Non-pigmented ciliary epithelial cell (primary cell): ENCODE results near the gene ZFPL1.

Source experiments
- DNase-seq: peaks from one replicate; pipeline ENCODE4 v3.0.0-alpha.2; 2010; ENCODE audit warnings: low read depth

The ZFPL1 gene

GRCh38 chr11:65060913-65061408 lies 23.1 kb upstream of the ZFPL1 start:
- no peak for DNase-seq

GRCh38 chr11:65063532-65063931 lies 20.5 kb upstream of the ZFPL1 start:
- DNase-seq, result no peak

GRCh38 chr11:65064847-65065240 lies 19.2 kb upstream of the ZFPL1 start:
- no peak for DNase-seq

GRCh38 chr11:65065851-65066250 lies 18.2 kb upstream of the ZFPL1 start:
- no peak for DNase-seq

GRCh38 chr11:65066315-65066714 lies 17.7 kb upstream of the ZFPL1 start:
- no peak for DNase-seq

DNA sequence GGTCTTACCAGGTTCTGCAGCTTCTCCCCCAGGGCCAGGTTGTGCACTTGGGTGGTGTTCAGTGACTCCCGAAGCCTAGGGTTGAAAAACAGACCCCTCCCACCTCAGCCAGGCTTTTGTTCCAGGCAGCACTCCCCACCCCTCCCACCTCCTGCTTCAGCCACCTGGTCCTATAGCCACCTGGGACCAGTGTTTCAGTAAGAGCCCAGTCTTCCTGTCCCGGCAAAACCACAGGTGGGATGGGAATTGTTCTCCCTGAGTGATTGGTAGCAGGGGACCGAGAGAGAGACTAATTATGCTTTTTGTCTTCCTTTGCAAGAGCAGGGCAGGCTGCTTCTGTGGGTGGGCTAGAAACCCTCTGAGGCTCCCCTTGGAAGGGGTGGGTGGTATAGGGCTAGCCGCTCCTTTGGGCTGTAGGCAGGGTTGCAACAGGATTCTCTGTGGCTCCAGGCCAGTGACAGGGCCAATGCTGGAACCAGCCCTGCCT lies 17.2 kb upstream of the ZFPL1 start:
- no peak for DNase-seq

DNA sequence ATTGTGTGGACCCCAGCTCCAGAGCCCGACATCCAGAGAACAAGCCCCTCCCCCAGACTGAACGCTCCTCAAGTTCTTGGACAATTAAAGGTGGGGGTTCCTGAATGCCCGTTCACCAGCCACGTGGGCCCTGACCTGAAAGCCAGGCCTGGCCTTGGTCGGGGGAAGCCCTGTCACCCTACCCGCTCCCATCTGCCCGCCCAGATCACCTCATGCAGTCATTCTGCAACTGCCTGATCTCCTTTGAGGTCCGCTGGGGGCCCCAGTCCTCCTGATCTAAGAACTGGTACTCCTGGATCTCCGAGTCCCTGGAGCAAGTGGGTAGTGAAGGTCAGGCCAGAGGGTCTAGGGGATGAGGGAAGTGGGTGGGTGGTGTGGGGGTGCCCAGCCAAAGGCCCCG lies 16.6 kb upstream of the ZFPL1 start:
- DNase-seq, result no peak

- no peak for DNase-seq
These were observed 14.8 kb upstream of the ZFPL1 start for GRCh38 chr11:65069217-65069616.

DNA sequence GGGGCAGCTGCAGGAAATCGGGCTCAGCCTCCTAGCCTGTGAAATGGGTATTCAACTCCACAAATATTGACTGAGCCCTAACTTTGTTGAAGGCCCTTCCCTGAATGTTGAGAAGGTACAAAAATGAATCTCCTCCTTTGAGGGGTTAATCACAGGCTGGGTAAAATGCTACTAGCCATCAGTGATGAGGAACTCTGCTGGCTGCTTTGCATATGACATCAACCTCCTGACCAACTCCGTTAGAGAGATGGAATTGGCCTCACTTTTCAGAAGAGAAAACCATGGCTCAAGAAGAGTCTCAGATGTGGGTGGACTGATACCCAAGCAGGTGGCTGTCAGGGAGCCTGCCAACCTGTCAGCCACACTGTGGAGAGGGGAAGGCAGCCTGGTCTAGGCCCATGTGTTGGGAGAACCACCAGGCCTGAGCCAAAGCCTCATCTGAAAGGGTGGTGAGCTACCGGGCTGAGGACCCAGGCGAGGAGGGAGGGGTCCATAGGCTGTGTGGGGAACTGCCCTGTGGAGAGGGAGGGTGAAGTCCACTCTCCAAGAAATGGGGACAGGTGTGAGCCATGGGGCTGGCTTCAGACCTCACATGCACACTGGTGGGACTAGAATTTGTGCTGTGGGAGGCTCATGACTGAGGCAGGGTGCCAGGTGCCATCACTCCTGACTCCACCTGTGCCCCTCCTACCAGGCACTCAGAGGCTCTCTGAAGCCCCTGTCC lies 12.0 kb upstream of the ZFPL1 start:
- DNase-seq, result no peak

DNA sequence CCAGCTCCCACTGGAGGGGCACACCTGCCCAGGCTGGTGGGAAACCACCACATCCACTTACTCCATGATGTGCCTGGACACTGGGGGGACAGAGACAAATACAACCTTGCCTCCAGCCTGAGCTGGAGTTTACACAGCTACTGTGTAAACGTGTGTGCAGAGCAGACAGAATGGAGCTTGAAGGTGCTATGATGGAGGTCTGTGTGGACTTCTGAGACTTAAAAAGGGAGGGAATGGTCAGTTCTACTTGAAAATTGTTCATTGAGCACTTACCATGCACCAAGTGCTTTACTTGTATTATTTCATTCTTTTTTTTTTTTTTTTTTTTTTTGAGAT lies 11.4 kb upstream of the ZFPL1 start:
- DNase-seq, result no peak

DNA sequence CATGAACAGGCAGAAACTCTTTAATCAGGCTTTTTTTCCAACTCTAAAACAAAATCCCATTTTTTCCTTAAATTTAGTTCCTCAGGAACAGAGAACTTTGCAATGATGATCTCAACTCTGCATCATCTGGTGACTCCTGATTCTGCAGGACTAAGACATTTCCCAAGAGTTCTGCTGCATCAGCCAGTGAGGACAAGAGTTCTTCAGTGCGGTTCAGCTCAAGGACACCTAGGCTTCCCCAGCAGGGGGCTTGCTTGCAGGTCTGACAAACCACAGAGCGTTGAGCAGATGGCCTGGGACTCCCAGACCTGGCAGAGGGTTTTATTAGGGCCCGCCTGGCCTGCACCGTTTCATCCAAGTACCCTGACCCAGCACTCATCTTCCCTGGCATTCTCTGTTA lies 6.6 kb upstream of the ZFPL1 start:
- DNase-seq, result no peak

- DNase-seq, result no peak
These were observed 5.9 kb upstream of the ZFPL1 start for GRCh38 chr11:65078151-65078550.

GRCh38 chr11:65078786-65079342 lies 5.2 kb upstream of the ZFPL1 start:
- no peak for DNase-seq

GRCh38 chr11:65083134-65083833 lies 738 bp upstream of the ZFPL1 start:
- no peak for DNase-seq

DNA sequence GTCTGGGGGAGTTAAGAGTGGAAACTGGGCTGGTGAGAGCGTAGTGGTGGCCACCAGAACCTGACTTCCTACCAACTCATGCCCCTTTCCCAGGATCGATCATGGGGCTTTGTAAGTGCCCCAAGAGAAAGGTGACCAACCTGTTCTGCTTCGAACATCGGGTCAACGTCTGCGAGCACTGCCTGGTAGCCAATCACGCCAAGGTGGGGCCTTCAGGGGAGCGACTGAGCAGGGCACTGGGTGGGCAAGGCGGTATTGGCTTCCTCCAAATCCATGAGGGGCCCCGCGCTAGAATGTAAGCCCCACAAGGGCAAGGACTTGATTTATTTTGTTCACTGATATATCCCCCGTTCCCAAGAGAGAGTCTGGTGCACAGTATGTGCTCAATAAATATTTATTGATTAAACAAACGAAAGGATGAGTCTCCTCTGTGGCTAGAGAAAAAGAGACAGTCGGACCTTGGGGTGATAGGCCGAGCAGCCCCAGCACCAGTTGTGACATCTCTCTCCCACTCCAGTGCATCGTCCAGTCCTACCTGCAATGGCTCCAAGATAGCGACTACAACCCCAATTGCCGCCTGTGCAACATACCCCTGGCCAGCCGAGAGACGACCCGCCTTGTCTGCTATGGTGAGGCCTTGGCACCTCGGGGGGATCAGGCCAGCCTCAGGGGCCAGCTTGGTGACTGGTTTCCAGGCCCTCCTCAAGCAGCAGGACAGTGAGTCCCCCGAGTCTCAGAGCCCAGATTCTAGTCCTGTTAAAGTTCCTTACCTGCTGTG lies 765 bp downstream of the ZFPL1 start:
- no peak for DNase-seq

DNA sequence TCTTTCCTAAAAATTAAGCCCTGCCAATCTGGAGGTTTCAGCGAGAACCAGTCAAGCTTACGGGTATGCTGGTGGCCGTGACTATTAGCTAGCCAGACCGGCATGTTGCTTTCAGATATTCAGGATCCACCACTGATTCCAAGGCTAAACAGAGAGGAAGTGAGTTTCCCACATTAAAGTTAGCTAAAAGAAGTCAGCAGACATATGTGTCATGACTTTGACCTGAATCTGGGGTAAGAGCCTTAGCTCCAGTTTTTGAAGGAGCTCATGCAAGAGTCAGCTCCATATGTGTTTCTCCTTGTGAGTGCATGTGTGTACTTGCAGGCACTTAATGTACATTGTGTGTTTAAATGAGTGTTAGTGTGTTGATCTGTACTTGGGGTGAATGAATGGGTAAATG lies 1.4 kb downstream of the ZFPL1 start:
- no peak for DNase-seq

GRCh38 chr11:65086809-65087208 lies 2.8 kb downstream of the ZFPL1 start:
- no peak for DNase-seq

- no peak for DNase-seq
These were observed 3.2 kb downstream of the ZFPL1 start for GRCh38 chr11:65087216-65087615.

GRCh38 chr11:65087827-65088226 lies 3.8 kb downstream of the ZFPL1 start:
- no peak for DNase-seq

DNA sequence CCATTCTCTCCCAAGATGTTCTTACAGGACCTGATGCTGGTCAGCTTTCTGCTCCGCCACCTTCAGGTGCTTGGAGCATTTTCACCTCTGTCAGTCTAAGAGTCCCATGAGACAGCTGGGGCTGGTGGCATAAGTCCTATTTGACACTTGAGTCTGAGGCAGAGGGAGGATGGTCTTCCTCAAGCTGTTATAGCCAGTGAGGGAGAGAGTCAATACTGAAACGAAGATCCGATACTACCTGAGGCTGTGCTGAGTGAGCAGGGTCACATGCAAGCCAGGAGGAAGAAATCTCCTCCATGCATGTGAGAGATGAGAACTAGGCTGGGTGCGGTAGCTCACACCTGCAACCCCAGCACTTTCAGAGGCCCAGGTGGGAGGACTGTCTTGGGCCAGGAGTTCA lies 5.6 kb downstream of the ZFPL1 start:
- DNase-seq, result no peak

GRCh38 chr11:65090628-65091027 lies 6.6 kb downstream of the ZFPL1 start:
- no peak for DNase-seq

DNA sequence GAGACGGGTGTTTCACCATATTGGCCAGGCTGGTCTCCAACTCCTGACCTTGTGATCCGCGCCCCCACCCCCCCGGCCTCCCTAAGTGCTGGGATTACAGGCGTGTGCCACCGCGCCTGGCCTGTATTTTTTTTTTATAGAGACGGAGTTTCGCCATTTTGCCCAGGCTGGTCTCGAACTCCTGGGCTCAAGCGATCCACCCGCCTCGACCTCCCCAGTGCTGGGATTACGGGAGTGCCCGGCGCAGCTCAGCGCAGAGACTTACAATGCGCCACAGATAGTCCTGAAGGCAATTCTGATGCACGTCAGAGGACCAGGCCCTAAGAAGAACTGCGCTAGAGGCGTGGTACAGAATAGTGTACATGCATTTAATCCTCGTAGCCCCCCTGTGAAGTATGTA lies 11.4 kb downstream of the ZFPL1 start:
- DNase-seq, result no peak
